ACHN (cell line): ENCODE measurements around the gene MDP1.

Source experiments
- DNase-seq: peaks from one replicate; pipeline ENCODE4 v3.0.0-alpha.2; 2015
- in situ Hi-C: cut with HindIII; loops from 2 replicates; pipeline ENCODE4 v1.10.0; 2017; ENCODE audit warnings: low sequenced_read_pairs, low pct_ligation_motif_present, low pct_unique_long_range_greater_than_20kb

MDP1 gene

GRCh38 chr14:24188251-24189058 lies 27.4 kb downstream of the MDP1 start, which contains the start of gene IPO4:
Gene IPO4 (minus strand): TSS chr14:24188816. CDS start chr14:24188787, 29 bp downstream.
- in situ Hi-C loops = no loop called here
- DNase-seq = peak; percentile 97

DNA sequence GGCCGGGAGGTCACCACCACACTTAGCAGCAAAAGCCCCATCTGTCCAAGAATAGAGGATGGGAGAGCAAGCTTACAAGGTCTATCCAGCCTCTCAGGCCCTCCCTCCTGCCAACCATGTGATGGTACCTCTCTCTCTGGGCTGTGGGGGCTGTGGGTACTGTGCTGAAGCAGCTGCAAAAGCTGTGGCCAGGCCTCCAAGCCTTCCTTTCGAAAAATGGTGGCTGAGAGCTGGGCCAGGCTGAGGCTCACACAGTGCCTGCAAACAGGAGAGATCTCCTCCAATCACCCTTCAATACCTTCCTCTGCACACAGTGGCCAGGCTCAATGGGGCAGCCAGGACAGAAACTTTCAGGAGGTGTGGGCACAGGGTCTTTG lies 28.3 kb downstream of the MDP1 start:
- in situ Hi-C loops = no loop called here
- DNase-seq = no peak

DNA sequence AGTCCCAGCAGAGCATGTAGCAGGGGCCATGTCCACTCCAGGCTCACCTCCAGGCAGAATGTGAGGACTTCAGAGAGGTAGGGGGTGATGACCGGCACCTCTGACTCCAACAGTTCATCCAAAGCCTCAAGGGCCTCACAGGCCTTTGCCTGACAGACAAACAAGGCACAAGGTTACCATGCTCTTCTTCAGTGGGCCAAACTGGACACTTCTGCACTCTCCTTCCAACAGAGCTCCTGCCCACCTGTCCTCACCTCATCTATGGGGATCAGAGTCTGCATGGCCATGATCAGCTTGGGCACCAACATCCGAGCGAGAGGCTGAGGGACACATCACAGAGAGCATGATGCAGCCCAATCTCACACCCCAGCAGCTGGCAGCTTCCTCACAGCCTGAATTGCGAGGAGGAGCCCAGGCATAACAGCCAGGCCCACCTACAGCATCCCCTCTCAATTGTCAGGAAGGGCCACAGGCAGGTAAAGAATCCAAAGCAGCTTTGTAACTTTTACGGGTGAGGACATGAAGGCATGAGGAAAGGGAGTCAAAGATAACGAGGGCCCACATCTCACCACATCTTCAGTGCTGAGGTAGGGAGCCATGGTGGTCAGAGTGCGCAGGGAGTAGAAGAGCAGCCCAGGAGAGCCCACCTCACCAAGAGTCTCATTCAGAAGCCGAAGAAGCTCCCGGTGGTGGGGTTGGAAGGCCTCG lies 28.9 kb downstream of the MDP1 start:
- in situ Hi-C loops = no loop called here
- no peak for DNase-seq

DNA sequence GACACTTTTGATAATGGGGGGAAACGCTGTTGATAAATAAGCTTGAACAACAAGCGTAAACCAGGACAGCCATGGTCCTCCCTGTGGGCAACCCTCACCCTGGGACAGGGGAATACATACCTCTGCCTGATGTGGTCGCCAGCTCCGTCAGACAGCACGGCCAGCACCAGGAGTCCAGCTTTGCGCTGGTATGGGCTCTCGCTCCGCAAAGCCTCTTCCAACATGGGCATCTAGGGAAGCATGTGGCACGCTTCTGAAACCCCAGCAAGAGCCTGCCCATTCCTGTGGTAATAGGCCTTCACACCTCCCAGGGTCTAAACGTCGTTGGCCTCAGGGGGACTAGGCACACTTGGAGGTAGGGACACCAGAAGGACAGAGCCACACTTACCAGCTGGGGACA lies 30.1 kb downstream of the MDP1 start:
- in situ Hi-C loops = no loop called here
- no peak for DNase-seq

DNA sequence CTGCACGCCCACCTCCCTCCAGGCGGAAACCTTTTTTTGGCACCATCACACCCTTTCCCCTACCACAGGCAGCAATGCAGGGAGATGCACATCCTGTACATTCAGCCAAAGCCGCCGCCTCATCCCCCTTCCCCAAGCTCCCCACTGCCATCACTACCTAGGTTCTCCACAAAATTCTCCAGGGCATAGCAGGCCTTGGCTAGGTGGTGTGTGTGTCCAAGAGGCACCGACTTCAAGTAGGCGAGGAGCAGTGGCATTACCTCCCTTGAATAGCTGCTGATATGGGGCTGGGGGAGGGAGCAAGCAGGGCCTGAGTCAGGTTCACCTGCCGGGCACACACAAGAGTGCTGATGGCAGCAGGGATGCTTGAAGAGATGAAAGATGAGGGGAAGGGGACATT lies 30.8 kb downstream of the MDP1 start:
- in situ Hi-C loops = no loop called here
- DNase-seq = no peak

DNA sequence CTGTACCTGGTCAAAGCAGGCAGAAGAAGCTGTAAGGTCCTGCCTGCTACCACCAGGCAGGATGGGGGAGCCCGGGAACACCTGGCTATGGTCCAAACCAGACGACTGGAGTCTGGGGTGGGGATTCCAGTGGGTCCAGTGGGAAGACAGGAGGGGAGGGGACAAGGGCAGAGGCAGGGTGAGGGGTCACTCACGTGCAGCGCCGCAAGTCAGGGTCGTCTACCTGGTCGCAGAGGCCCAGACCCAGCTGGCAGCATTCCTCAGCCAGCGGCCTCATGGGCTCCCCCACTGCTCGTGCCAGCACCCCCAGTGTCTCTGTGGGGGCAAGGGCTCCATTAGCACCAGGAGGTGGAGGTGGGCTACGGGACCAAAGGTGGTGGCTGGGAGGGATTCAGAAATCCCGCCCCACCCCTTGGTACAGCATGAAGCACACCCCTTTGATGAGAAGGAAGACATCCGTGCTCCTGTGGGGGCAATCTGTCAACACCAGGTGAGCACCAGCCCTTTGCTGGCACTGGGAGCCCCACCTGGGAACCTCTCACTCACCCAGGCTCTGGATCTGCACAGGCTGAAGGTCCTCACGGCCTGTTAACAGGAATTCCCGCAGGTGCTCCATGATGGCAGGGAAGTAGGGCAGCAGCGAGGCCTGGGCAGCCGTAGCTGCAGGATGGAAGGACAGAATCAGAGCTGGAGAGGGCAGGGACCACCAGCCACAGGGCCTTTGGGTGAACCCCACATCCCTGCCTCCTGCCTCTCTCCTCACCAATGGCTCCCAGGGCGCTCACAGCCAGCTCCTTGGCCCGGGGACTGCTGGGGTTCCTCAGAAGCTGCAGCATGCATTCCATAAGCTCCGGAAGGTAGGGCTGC lies 31.5 kb downstream of the MDP1 start:
- in situ Hi-C loops = no loop called here
- no peak for DNase-seq

DNA sequence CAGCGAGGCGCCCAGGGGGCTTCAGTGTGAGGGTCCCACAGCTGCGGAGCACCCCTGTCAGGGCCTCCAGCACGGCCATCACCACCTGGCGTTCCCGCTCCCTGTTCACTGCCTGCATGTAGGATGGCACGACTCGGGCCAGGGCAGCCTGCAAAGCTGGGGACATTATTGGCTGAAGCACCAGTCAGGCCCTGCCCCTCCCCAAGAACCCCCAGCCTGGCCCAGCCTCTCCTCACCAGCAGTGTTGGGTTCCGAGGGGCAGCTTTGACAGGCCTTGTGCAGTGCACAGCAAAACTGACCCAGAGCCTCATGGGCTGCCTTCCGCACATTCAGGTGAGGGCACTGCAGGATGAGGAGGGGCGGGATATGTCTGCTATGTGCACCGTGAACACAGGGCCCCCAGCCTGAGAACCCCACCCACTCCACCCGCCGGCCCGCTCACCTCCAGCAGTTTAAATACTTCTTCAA lies 32.8 kb downstream of the MDP1 start:
- in situ Hi-C loops = no loop called here

DNA sequence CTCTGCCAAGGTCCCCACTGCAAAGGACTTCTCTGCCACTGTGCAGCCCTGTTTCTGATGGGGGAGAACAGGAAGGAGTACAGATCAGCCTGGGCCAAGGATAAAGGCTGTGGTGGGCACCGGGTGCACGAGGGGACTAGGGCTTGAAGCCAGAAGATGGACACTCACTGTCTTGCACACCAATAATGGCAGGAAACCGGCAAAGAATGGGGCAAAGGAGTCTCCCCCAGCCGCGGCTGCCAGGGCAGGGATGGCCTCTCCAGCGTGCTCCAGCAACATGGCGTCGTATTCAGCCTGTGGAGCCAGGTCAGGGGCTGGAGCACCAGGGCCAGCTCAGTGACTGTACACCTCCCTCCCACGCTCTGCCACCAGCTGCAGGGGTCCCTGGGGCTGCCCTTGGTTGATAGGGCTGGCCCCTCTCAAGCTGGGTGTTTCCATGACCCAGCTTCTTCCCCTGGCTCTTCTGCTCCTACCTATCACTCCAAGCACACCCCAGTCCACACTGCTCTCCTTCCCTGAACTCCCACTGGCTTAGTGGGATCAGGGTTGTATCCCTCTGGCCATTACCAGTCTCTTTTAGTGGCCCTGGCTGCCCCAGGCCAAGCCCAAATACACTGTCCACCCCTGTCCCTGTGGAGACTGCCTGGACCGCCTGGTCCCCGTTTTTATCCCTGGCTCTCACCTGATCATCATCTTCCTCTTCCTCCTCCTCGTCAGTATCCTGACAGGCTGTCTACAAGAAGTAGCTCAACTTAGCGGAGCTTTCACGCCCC lies 33.6 kb downstream of the MDP1 start:
- no peak for DNase-seq
- in situ Hi-C loops = no loop called here

More for the DNA sequence above, 32.8 kb downstream of the MDP1 start:
- DNase-seq = no peak

- in situ Hi-C loops = no loop called here
- DNase-seq = no peak
These were observed 34.3 kb downstream of the MDP1 start for GRCh38 chr14:24181371-24182077.

- DNase-seq = peak; percentile 85
- in situ Hi-C loops = no loop called here
These were observed 35.7 kb downstream of the MDP1 start for GRCh38 chr14:24179961-24180796.

GRCh38 chr14:24179294-24179960 lies 36.4 kb downstream of the MDP1 start:
- no peak for DNase-seq
- in situ Hi-C loops = no loop called here

DNA sequence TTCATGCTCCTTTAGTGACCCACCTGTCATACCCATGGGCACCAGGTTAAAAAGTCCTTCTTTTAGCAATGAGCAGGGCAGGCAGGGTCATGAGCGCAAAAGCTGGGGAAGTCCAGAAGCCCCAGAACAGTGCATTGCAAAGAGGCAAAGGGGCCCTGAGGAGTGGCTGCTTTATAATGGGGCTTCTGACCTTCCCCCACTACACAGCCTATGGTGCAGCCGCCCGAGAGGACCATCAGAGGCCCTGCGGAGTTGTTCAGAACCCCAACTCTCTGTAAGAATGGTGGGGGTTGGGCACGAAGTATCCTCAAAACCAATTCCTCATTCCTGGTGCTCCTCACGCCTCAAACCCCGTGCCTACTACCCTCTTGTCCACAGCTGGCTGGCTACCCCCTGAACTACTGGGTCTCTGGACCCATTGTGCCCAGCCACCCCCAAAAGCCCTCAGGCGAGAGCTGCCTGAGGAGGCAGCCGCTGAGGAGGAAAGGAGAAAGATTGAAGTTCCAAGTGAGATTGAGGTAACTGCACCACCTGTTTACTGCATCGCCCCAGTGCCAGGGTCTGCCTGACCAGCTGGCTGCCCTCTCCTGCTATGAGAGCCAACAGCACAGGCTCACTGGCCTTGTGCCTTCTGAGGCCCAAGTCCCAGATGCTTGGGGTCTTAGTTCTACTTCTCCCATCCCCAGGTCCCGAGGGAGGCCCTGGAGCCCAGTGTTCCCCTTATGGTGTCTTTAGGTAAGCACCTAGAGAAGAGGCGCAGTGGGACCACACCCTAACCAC lies 37.3 kb downstream of the MDP1 start:
- no peak for DNase-seq
- in situ Hi-C loops = no loop called here

DNA sequence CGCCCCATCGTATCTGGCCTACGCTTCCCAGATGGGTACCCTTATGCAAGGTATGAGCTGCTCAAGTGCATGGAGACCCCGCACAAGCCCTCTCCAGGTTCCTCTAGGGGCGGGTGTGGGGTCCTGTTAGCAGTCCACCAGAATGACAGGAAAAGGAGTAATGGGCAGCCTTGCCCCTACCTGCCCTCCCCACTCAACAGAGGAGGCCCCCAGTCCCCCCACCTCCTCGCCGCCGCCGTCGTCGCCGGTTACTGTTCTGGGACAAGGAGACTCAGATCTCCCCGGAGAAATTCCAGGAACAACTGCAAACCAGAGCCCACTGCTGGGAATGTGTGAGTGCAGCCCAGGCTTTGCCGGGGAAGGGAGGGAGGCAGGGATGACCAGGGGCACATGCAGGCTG lies 38.0 kb downstream of the MDP1 start:
- DNase-seq = no peak
- in situ Hi-C loops = no loop called here

- in situ Hi-C loops = no loop called here
- no peak for DNase-seq
These were observed 38.6 kb downstream of the MDP1 start for GRCh38 chr14:24177041-24177825.

GRCh38 chr14:24176599-24176998 lies 39.3 kb downstream of the MDP1 start:
- DNase-seq = no peak
- in situ Hi-C loops = no loop called here
